Upper lobe of right lung (tissue), 1 donor: ENCODE data around the gene SUPT16H. TPM values are rescaled to one million over a fixed set of nuclear protein-coding genes. Genes with fewer than 3 reads are reported as not detected.

ENCODE experiments used
- ATAC-seq: fragments of 200-7000 bp; cut with Tn5 transposase; one replicate; pipeline ENCODE4 v1.9.1; 2020; ENCODE audit warnings: mild to moderate bottlenecking, moderate library complexity
- DNase-seq: peaks from one replicate; pipeline ENCODE4 v3.0.0-alpha.2; 2020
- H3K27ac ChIP-seq: fragments of 200-600 bp; one replicate; pipeline ENCODE4 v1.8.0; 2022
- H3K27me3 ChIP-seq: fragments of 200-600 bp; one replicate; pipeline ENCODE4 v1.8.0; 2022; ENCODE audit warnings: mild to moderate bottlenecking
- H3K36me3 ChIP-seq: fragments of 200-600 bp; one replicate; pipeline ENCODE4 v1.8.0; 2022
- H3K4me1 ChIP-seq: fragments of 200-600 bp; one replicate; pipeline ENCODE4 v1.8.0; 2022
- H3K4me3 ChIP-seq: fragments of 200-600 bp; one replicate; pipeline ENCODE4 v1.8.0; 2022; ENCODE audit warnings: mild to moderate bottlenecking
- H3K9me3 ChIP-seq: fragments of 200-600 bp; one replicate; pipeline ENCODE4 v1.8.0; 2022
- CTCF ChIP-seq: fragments of 200-600 bp; IDR thresholded peaks from one replicate; pipeline ENCODE4 v1.8.0; 2022; ENCODE audit warnings: antibody characterized with exemption
- intact Hi-C: fragments of 100-400 bp; cut with DNase I; formaldehyde crosslinking; loops from one replicate; pipeline ENCODE4 v1.11.0; 2022
- long read RNA-seq: library from polyadenylated mRNA; unstranded; transcript quantifications from one replicate; pipeline ENCODE4 v2.0.0, GENCODE V29; 2021
- total RNA-seq: library from RNA; stranded (reverse); fragmentation: NEBNext Ultra II Directional; extraction: Animal tissue kit (Norgen Biotek cat#: 25700); gene quantifications from one replicate; pipeline ENCODE4 v1.2.1, GENCODE V29; 2021
- donor health status: DM: no; HTN: yes; CAD: no; lungs with severe emphysema.

SUPT16H gene
- 48.8 TPM for total RNA-seq
- long read RNA-seq, full-length matches to known transcripts = 102 of 146 reads
- long read RNA-seq, partial matches to known transcripts = 19 of 146 reads
- long read RNA-seq, other reads (novel, unspliced or antisense) = 25 of 146 reads

GRCh38 chr14:21383848-21384493 lies at the start of gene SUPT16H:
SUPT16H (minus strand) TSS chr14:21384019; CDS start chr14:21383927, 92 bp downstream.
- peaks cover 22% of the 10 kb centered on the region for H3K4me1 ChIP-seq
- no peaks in the 10 kb centered on the region for H3K9me3 ChIP-seq
- H3K27me3 ChIP-seq = no peaks in the 10 kb centered on the region
- DNase-seq (peak; percentile 98), ATAC-seq (peak; percentile 98)
- H3K27ac ChIP-seq = peak within 1 kb of the TSS; percentile 94
- peaks cover 20% of the 10 kb centered on the region for H3K36me3 ChIP-seq
- no peak for TF ChIP-seq CTCF
- intact Hi-C loops = no loop called here
- H3K4me3 ChIP-seq = peak within 1 kb of the TSS; percentile 77

- Histone ChIP-seq H3K4me3 (no peak overlapping the region), H3K4me1 (peaks cover 12% of the 10 kb centered on the region), H3K27ac (no peak overlapping the region), H3K36me3 (peaks cover 57% of the 10 kb centered on the region), H3K9me3 (no peaks in the 10 kb centered on the region), H3K27me3 (no peaks in the 10 kb centered on the region)
- no peak for ATAC-seq
- no peak for DNase-seq
- TF ChIP-seq CTCF = no peak
- intact Hi-C loops = no loop called here
These were observed 47.3 kb upstream of the SUPT16H start for GRCh38 chr14:21431126-21431525.

DNA sequence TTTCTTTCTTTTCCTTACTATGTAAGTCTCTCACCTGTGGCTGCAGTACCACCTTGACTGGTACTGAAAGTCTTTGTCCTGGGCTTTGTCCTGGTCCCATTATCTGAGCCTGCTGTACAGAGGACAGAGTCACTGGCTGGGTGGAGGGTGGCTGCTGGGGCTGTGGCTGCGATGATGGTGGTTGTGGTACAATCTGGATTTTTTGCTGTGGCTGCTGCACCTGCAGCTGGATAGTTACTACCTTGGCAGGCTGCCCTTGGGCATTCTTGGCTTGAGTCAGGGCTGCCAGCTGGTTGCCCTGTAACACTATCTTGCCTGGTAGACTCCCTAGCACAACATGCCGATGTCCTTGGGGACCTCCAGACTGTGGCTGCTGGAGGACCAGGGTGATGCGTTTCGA lies 45.1 kb upstream of the SUPT16H start:
- Histone ChIP-seq H3K9me3 (no peaks in the 10 kb centered on the region), H3K36me3 (peaks cover 78% of the 10 kb centered on the region), H3K4me1 (no peaks in the 10 kb centered on the region), H3K27me3 (no peaks in the 10 kb centered on the region), H3K4me3 (no peak overlapping the region), H3K27ac (no peak overlapping the region)
- DNase-seq (no peak), ATAC-seq (no peak)
- TF ChIP-seq CTCF = no peak
- intact Hi-C loops = no loop called here

GRCh38 chr14:21426692-21427091 lies 42.9 kb upstream of the SUPT16H start:
- Histone ChIP-seq H3K9me3 (no peaks in the 10 kb centered on the region), H3K27ac (no peak overlapping the region), H3K4me3 (no peak overlapping the region), H3K36me3 (peaks cover 100% of the 10 kb centered on the region), H3K27me3 (no peaks in the 10 kb centered on the region), H3K4me1 (no peaks in the 10 kb centered on the region)
- peak; percentile 55 for ATAC-seq
- TF ChIP-seq CTCF = no peak
- intact Hi-C loops = no loop called here
- DNase-seq = no peak

DNA sequence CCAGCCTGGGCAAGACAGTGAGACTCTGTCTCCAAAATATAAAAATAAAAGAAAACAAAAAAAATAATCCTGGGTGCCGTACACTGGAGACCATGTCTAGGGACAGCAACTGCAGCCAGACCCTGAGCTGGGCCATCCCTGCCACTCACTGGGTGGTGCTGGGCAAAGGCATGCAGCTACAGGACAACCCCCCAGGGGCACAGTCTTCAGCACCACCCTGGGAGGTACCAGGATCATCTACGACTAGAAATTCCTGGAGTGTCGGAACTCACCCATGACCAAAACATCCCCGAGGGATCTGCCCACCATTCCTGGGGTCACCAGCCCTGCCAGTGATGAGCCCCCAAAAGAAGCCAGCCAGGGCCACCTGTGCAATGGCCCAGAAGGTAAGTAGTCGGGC lies 35.7 kb upstream of the SUPT16H start:
- DNase-seq (no peak), ATAC-seq (no peak)
- intact Hi-C loops = no loop called here
- Histone ChIP-seq H3K4me1 (no peaks in the 10 kb centered on the region), H3K9me3 (no peaks in the 10 kb centered on the region), H3K36me3 (peaks cover 97% of the 10 kb centered on the region), H3K27ac (no peak overlapping the region), H3K4me3 (no peak overlapping the region), H3K27me3 (no peaks in the 10 kb centered on the region)
- no peak for TF ChIP-seq CTCF

- H3K4me3 ChIP-seq = no peak overlapping the region
- ATAC-seq (no peak), DNase-seq (no peak)
- no peak for TF ChIP-seq CTCF
- peaks cover 97% of the 10 kb centered on the region for H3K36me3 ChIP-seq
- no peak overlapping the region for H3K27ac ChIP-seq
- intact Hi-C loops = no loop called here
- H3K4me1 ChIP-seq = no peaks in the 10 kb centered on the region
- H3K9me3 ChIP-seq = no peaks in the 10 kb centered on the region
- H3K27me3 ChIP-seq = no peaks in the 10 kb centered on the region
These were observed 31.5 kb upstream of the SUPT16H start for GRCh38 chr14:21415329-21415728.
